ENCODE data around the gene SMYD3.

The SMYD3 gene

DNA sequence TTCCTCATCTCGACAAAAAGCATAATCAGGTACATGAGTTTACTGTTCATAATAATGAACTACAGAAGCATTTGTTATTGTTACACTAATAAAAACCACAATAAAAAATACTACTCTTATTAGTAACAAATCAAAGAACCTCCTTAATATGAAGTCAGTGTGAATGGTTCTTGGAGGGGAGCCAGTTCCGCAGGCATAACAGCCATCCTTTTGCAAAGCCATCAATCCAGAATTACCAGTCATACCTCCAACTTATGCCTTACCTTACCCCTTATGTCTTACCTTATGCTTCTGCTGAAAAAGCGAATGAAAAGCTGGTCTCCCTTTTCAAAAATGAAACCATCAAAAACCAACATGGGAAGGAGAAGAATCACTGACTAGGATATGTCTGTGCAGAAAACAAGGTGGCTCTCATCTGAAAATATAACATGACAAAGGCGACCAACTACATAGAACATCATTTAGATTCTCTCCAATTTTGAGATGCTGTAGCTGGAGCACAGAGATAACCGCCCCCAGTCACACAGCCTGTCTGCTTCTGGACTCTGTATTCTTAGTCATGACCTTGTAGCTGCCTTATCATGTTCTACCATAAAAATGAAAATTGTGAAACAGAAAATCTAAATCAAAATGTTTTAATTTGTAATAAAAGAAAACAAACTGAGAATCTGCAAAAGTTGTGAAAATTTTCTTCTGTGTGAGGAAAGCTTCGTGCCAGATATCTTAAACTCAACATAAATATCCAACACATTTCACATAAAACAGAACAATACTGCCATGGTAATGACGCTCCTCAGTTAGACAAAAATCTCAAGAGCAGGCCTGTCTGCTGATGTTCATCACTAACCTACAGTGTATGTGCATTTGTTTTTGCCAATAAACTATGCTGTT is 438.2 kb downstream of the SMYD3 start:
- TF ChIP-seq, protein P1, sequence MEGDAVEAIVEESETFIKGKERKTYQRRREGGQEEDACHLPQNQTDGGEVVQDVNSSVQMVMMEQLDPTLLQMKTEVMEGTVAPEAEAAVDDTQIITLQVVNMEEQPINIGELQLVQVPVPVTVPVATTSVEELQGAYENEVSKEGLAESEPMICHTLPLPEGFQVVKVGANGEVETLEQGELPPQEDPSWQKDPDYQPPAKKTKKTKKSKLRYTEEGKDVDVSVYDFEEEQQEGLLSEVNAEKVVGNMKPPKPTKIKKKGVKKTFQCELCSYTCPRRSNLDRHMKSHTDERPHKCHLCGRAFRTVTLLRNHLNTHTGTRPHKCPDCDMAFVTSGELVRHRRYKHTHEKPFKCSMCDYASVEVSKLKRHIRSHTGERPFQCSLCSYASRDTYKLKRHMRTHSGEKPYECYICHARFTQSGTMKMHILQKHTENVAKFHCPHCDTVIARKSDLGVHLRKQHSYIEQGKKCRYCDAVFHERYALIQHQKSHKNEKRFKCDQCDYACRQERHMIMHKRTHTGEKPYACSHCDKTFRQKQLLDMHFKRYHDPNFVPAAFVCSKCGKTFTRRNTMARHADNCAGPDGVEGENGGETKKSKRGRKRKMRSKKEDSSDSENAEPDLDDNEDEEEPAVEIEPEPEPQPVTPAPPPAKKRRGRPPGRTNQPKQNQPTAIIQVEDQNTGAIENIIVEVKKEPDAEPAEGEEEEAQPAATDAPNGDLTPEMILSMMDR (IDR thresholded peaks at IDR 0.05; ENCODE audit: control insufficient read depth, insufficient read depth, low read depth, low read length, missing control alignments), result no peak
- no peak for DNase-seq (ENCODE audit: low read depth)
- H3K4me3 ChIP-seq (ENCODE audit: control insufficient read depth, low read depth, low read length), result no peak overlapping the region

DNA sequence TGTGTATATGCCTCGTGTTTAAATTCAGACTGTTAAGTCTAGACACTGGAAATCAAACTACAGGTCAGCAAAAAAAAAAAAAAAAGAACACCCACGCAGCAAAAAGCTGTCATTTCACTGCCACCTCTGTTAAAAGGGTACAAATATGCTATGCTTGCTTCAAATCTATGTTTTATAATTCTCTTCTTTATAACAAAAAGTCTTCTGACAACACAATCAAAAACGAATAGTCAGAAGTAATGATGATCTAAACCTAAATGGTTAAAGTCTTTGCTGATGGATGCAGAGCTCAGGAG is 438.9 kb downstream of the SMYD3 start:
- no peak overlapping the region for H3K4me3 ChIP-seq (ENCODE audit: control insufficient read depth, low read depth, low read length)
- DNase-seq (ENCODE audit: low read depth), result no peak
- TF ChIP-seq, protein P1 (IDR thresholded peaks at IDR 0.05; ENCODE audit: control insufficient read depth, insufficient read depth, low read depth, low read length, missing control alignments), result no peak

DNA sequence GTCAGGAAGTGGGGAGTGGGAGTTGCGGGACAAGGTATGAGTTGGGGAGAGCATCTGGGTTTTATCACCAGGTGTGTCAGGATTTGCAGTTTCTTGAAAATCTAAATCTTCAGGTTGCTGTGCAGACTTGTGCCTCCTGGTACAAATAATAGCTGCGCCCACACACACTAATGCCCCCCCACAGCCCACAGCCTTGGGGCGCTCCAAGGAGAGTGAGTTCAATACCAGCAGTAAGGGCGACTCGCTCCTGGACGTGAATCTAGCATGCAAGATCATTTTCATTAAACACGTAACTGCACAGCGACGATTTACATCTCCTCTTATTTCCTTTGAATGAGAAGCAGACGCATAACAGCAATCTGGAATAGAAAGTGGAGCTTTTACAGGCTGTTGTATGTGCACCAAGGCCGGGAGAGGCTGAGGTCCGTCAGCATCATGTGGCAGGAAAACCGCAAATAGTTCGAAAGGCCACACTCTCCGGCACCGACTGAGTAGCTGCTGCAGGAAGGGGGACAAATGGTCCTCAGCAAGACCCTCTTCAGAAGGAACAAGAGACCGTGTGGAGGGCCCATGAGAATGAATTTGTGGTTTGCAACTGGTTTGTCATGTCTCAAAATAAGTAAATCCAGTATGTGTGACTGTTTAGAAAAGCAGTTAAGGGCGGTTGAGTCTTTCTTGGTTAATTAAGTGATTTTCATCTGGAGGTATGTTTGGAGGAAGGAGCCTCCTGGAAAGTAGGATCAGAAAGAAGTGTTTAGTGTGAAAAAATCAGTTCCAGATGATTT is 439.5 kb downstream of the SMYD3 start:
- DNase-seq (ENCODE audit: low read depth), result peak; percentile 17
- TF ChIP-seq, protein P1 (IDR thresholded peaks at IDR 0.05; ENCODE audit: control insufficient read depth, insufficient read depth, low read depth, low read length, missing control alignments), result no peak
- H3K4me3 ChIP-seq (ENCODE audit: control insufficient read depth, low read depth, low read length), result no peak overlapping the region

DNA sequence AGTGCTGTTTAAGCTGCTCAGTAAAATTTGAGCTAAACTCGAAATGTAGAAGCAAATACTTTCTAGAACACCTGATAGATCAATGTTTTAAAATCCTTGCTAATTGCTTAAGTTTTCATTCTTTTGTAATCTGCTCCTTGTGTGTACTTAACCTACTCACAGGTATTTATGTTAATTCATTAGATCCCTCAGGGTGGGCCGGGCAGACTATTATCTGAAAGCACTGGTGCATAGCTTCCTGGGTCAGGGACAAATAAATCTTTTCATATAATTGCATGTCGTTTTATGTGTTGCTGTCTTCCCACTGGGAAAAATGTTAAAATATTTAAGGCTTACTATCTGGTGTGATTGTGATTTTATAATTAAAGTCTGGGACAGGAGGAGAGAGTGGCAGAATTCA is 440.5 kb downstream of the SMYD3 start:
- TF ChIP-seq, protein P1 (IDR thresholded peaks at IDR 0.05; ENCODE audit: control insufficient read depth, insufficient read depth, low read depth, low read length, missing control alignments), result no peak
- H3K4me3 ChIP-seq (ENCODE audit: control insufficient read depth, low read depth, low read length), result no peak overlapping the region
- DNase-seq (ENCODE audit: low read depth), result no peak

DNA sequence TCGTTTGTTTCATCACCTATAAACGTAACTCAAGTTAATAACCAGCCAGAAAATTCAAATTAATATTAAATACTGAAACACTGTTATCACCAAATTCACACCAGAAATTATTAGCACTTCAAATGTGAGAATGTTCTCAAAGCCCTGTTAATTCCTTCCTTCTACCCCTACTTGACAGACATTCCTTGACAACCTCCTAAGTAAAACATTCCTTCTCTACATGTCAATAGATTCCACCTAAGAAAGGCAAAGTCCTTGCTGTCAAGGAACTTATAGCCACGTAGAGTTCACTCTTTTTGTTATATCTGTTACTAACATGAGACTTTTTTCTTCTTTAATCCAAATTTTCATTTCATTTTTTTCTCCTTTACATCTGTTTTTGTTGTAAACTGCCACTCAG is 441.5 kb downstream of the SMYD3 start:
- TF ChIP-seq, protein P1 (IDR thresholded peaks at IDR 0.05; ENCODE audit: control insufficient read depth, insufficient read depth, low read depth, low read length, missing control alignments), result no peak
- no peak overlapping the region for H3K4me3 ChIP-seq (ENCODE audit: control insufficient read depth, low read depth, low read length)
- no peak for DNase-seq (ENCODE audit: low read depth)

DNA sequence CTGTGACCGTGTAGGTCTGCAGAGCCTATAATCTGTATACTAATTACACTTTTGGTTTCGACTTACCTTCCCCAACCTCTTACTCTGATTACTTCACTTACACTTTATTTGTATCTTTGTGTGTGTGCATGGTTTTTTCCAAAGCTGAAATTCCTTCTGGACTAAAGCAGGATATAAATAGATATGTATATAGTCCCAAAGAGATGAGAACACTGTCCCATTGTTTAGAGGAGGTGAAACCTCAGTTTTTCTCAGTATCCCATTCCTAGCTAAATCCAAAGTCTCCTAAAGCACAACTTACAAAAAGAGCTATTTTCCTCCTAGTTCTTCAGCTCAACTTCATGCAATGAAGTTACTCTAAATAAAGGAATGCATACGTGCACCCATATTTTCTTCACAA is 442.2 kb downstream of the SMYD3 start:
- H3K4me3 ChIP-seq (ENCODE audit: control insufficient read depth, low read depth, low read length), result no peak overlapping the region
- no peak for DNase-seq (ENCODE audit: low read depth)
- TF ChIP-seq, protein P1 (IDR thresholded peaks at IDR 0.05; ENCODE audit: control insufficient read depth, insufficient read depth, low read depth, low read length, missing control alignments), result no peak
